B cell (primary cell): ENCODE results near the gene AGAP1. TPM values are rescaled to one million over a fixed set of nuclear protein-coding genes. Genes with fewer than 3 reads are reported as not detected.

Experiments
- ATAC-seq: fragments of 200-7000 bp; cut with Tn5 transposase; one replicate; pipeline ENCODE4 v1.10.0; 2021; ENCODE audit warnings: low read depth, mild to moderate bottlenecking, moderate number of reproducible peaks, moderate library complexity
- CTCF ChIA-PET: fragments of 350-600 bp; sonication (Branson Sonifier 250); formaldehyde crosslinking; loops from one replicate; lab custom pipeline; 2021; ENCODE audit warnings: antibody characterized with exemption, inconsistent platforms; lab: Charles Lee
- POLR2A ChIA-PET: fragments of 350-600 bp; sonication (Branson Sonifier 250); formaldehyde crosslinking; loops from one replicate; lab custom pipeline; 2021; ENCODE audit warnings: antibody characterized with exemption; lab: Charles Lee
- DNase-seq: peaks from one replicate; pipeline ENCODE4 v3.0.0; 2013
- H2AFZ ChIP-seq: 2 replicates; pipeline ENCODE4 v1.6.1; 2012; ENCODE audit warnings: mild to moderate bottlenecking, low read depth, low read length; ENCODE audit not compliant: insufficient read depth, poor library complexity, severe bottlenecking
- H3K27ac ChIP-seq, 2 donors: 1 replicate in 1 of 2; 2 replicates in 1 of 2; pipeline ENCODE4 v1.5.1; 2012 to 2013; ENCODE audit warnings: low read length in 2 of 2, mild to moderate bottlenecking in 2 of 2, moderate library complexity in 1 of 2
- H3K27me3 ChIP-seq, 4 experiments: fragments of 200-600 bp in 1 of 4; sonication (generic) in 1 of 4; replicated peaks in 1 of 4; 1 replicate in 2 of 4; 2 replicates in 2 of 4; pipeline versions ENCODE4 v1.6.1 to v1.7.0; 2013 to 2016; ENCODE audit warnings: low read length in 3 of 4, mild to moderate bottlenecking in 2 of 4, mixed read lengths in 1 of 4, moderate library complexity in 1 of 4; ENCODE audit not compliant: insufficient read depth in 4 of 4, control insufficient read depth in 3 of 4; ENCODE audit errors: control extremely low read depth in 1 of 4
- H3K36me3 ChIP-seq, 2 experiments: replicated peaks in 1 of 2; 1 replicate in 1 of 2; 2 replicates in 1 of 2; pipeline versions ENCODE4 v1.6.1 to v1.7.1; 2013; ENCODE audit warnings: low read length in 1 of 2; ENCODE audit not compliant: insufficient read depth in 2 of 2, control insufficient read depth in 1 of 2; ENCODE audit errors: control extremely low read depth in 1 of 2, extremely low read depth in 1 of 2
- H3K4me1 ChIP-seq, 2 donors: fragments of 200-600 bp in 1 of 2; sonication (generic) in 1 of 2; 1 replicate in 1 of 2; 2 replicates in 1 of 2; pipeline versions ENCODE4 v1.5.1 to v1.6.1; 2013 to 2017; ENCODE audit warnings: low read length in 2 of 2; ENCODE audit not compliant: control insufficient read depth in 2 of 2, insufficient read depth in 2 of 2
- H3K4me2 ChIP-seq: replicated peaks from 2 replicates; pipeline ENCODE3; 2012; ENCODE audit warnings: mild to moderate bottlenecking, low read depth, low read length; ENCODE audit not compliant: poor library complexity, severe bottlenecking
- H3K4me3 ChIP-seq, 5 experiments: fragments of 200-600 bp in 1 of 5; sonication (generic) in 1 of 5; 1 replicate in 3 of 5; 2 replicates in 2 of 5; pipeline versions ENCODE4 v1.5.1 to v1.7.0; 2011 to 2016; ENCODE audit warnings: low read length in 4 of 5, mild to moderate bottlenecking in 4 of 5, low read depth in 2 of 5, control low read depth in 1 of 5, moderate library complexity in 1 of 5; ENCODE audit not compliant: insufficient read depth in 1 of 5; ENCODE audit errors: control extremely low read depth in 1 of 5, extremely low read depth in 1 of 5
- H3K79me2 ChIP-seq: fragments of 200-600 bp; sonication (generic); one replicate; pipeline ENCODE4 v1.6.0; 2016; ENCODE audit warnings: low read length; ENCODE audit not compliant: control insufficient read depth, insufficient read depth
- H3K9ac ChIP-seq: fragments of 200-600 bp; sonication (generic); 2 replicates; pipeline ENCODE4 v1.6.1; 2017; ENCODE audit warnings: mild to moderate bottlenecking, low read length, moderate library complexity
- H3K9me3 ChIP-seq, 3 donors: one replicate each; pipeline versions ENCODE4 v1.6.1 to v1.7.1; 2013; ENCODE audit warnings: low read length in 2 of 3; ENCODE audit not compliant: control insufficient read depth in 2 of 3, insufficient read depth in 1 of 3; ENCODE audit errors: control extremely low read depth in 1 of 3
- H4K20me1 ChIP-seq: 2 replicates; pipeline ENCODE4 v1.6.0; 2012; ENCODE audit warnings: mild to moderate bottlenecking, low read length; ENCODE audit not compliant: insufficient read depth, control insufficient read depth, poor library complexity, severe bottlenecking
- H3K27ac Mint-ChIP-seq: one replicate; pipeline ENCODE4 v1.8.0; 2021; ENCODE audit warnings: mixed read lengths
- H3K27me3 Mint-ChIP-seq: one replicate; pipeline ENCODE4 v1.8.0; 2021; ENCODE audit warnings: mixed read lengths
- H3K4me1 Mint-ChIP-seq: one replicate; pipeline ENCODE4 v1.8.0; 2021; ENCODE audit warnings: mixed read lengths
- H3K4me3 Mint-ChIP-seq: one replicate; pipeline ENCODE4 v1.8.0; 2021; ENCODE audit warnings: mixed read lengths
- H3K9me3 Mint-ChIP-seq: one replicate; pipeline ENCODE4 v1.8.0; 2022; ENCODE audit warnings: mixed read lengths; ENCODE audit not compliant: insufficient read depth
- CTCF ChIP-seq: fragments of 200-600 bp; IDR thresholded peaks from one replicate; pipeline ENCODE4 v1.8.0; 2022; ENCODE audit warnings: antibody characterized with exemption, mild to moderate bottlenecking
- EZH2 ChIP-seq: IDR thresholded peaks from 2 replicates; pipeline ENCODE4 v1.6.1; 2012; ENCODE audit warnings: borderline replicate concordance, low read depth, mild to moderate bottlenecking, moderate library complexity, low read length; ENCODE audit not compliant: insufficient read depth, poor library complexity, severe bottlenecking
- WGBS: methylation state at CpG from one replicate; pipeline ENCODE4 v1.1.5; 2013; ENCODE audit warnings: missing lambda C conversion rate; ENCODE audit not compliant: insufficient coverage; 5-methylcytosine and 5-hydroxymethylcytosine counted together
- intact Hi-C: fragments of 100-400 bp; cut with micrococcal nuclease; formaldehyde crosslinking; loops from one replicate; pipeline ENCODE4 v1.10.0; 2022
- polyA plus RNA-seq: library from polyadenylated mRNA; depleted of rRNA; stranded (reverse); fragments of >200 nt; gene quantifications from 2 replicates; pipeline ENCODE4 v1.2.3, GENCODE V29; 2012
- total RNA-seq, 2 donors: library from RNA; stranded (reverse); fragments of 120-200 nt in 1 of 2; gene quantifications; 1 replicate in 1 of 2; 2 replicates in 1 of 2; pipeline versions ENCODE4 v1.2.3 to v1.2.4, GENCODE V29; 2013 to 2022

Gene AGAP1
- total and polyA plus RNA-seq, 2 donors (not counting 1 experiment from before 2014, with no cell fraction given), result 0.01 TPM; not detected in 1

- WGBS, result 92% methylated on average over 6 of the region's 13 CpGs
- ChIA-PET POLR2A (no interaction called here), CTCF (no interaction called here)
Measured at GRCh38 chr2:235850771-235851551, 357.1 kb downstream of the AGAP1 start.

More at GRCh38 chr2:235850771-235851551, 357.1 kb downstream of the AGAP1 start:
- Histone ChIP-seq H2AFZ (no peak overlapping the region), H3K9ac (no peak overlapping the region), H3K36me3 (no peaks in the 10 kb centered on the region), H3K79me2 (no peaks in the 10 kb centered on the region), H3K27me3 (no peaks in the 10 kb centered on the region), H3K4me2 (no peak overlapping the region), H3K9me3 (no peaks in the 10 kb centered on the region), H3K27ac (no peak overlapping the region), H4K20me1 (no peaks in the 10 kb centered on the region), H3K4me3 (no peak overlapping the region), H3K4me1 (no peaks in the 10 kb centered on the region)
- no peak overlapping the region for H3K4me3 Mint-ChIP-seq
- no peaks in the 10 kb centered on the region for H3K27me3 Mint-ChIP-seq
- H3K9me3 Mint-ChIP-seq, result no peaks in the 10 kb centered on the region
- no peak for ATAC-seq
- intact Hi-C loops, result no loop called here
- no peak overlapping the region for H3K27ac Mint-ChIP-seq
- no peak for TF ChIP-seq EZH2
- TF ChIP-seq CTCF, result no peak
- H3K4me1 Mint-ChIP-seq, result no peaks in the 10 kb centered on the region
- no peak for DNase-seq
